Ovary (tissue), 9 donors: Measurements from ENCODE around the gene CDC42EP1. TPM values are rescaled to one million over a fixed set of nuclear protein-coding genes. Genes with fewer than 3 reads are reported as not detected.
"Not testable (repeated sequence)": the region's sequence is repeated elsewhere in the genome, so short reads cannot be mapped to it uniquely, and the experiment has no call there.

ENCODE experiments used
- DNase-seq, 5 donors: peaks; one replicate each; pipeline ENCODE4 v3.0.0-alpha.2; 2019 to 2020
- H3K27ac ChIP-seq, 2 donors: fragments of 200-600 bp; one replicate each; pipeline versions ENCODE4 v1.5.1 to v1.8.0; 2019 to 2022
- H3K27me3 ChIP-seq: fragments of 200-600 bp; one replicate; pipeline ENCODE4 v1.8.0; 2022
- H3K36me3 ChIP-seq: fragments of 200-600 bp; sonication (generic); one replicate; pipeline ENCODE4 v1.5.1; 2019
- H3K4me1 ChIP-seq: one replicate; pipeline ENCODE4 v1.8.1; 2013; ENCODE audit warnings: mild to moderate bottlenecking, moderate library complexity; ENCODE audit not compliant: insufficient read depth
- H3K4me3 ChIP-seq: fragments of 200-600 bp; sonication (generic); one replicate; pipeline ENCODE4 v1.5.1; 2017
- H3K9me3 ChIP-seq, 2 donors: fragments of 200-600 bp in 1 of 2; sonication (generic) in 1 of 2; one replicate each; pipeline versions ENCODE4 v1.5.1 to v1.8.1; 2013 to 2019; ENCODE audit warnings: mild to moderate bottlenecking in 1 of 2, moderate library complexity in 1 of 2
- CTCF ChIP-seq, 3 donors: fragments of 450-650 bp in 2 of 3; fragments of 200-600 bp in 1 of 3; IDR thresholded peaks; one replicate each; pipeline versions ENCODE4 v1.5.1 to v1.8.0; 2016 to 2022; ENCODE audit warnings: antibody characterized with exemption in 3 of 3, mild to moderate bottlenecking in 1 of 3
- EP300 ChIP-seq: sonication (generic); formaldehyde crosslinking; IDR thresholded peaks from one replicate; pipeline ENCODE4 v1.6.1; 2017; ENCODE audit warnings: antibody characterized with exemption
- POLR2A ChIP-seq: fragments of 450-650 bp; IDR thresholded peaks from one replicate; pipeline ENCODE4 v1.6.1; 2017; ENCODE audit warnings: antibody characterized with exemption, mild to moderate bottlenecking, moderate library complexity
- WGBS, 3 donors: extraction: QIAGEN DNeasy Blood & Tissue Kit in 1 of 3; methylation state at CpG; one replicate each; pipeline versions ENCODE4 v1.1.5 to v1.1.7; 2013 to 2017; 5-methylcytosine and 5-hydroxymethylcytosine counted together
- intact Hi-C, 4 donors: fragments of 100-400 bp; cut with DNase I; formaldehyde crosslinking; loops; one replicate each; pipeline versions ENCODE4 v1.11.0 to v1.15.1; 2022 to 2023
- polyA plus RNA-seq, 2 donors: library from polyadenylated mRNA; stranded (reverse); fragments of 200-250 nt in 1 of 2; fragments of 350-450 nt in 1 of 2; fragmentation: Illumina TruSeq in 1 of 2; extraction: RNeasy Lipid Tissue Mini Kit (QIAGEN cat#74804) in 1 of 2; gene quantifications; one replicate each; pipeline ENCODE4 v1.2.3, GENCODE V29; 2013 to 2014
- total RNA-seq, 7 donors: library from RNA; depleted of rRNA in 2 of 7; stranded (reverse); fragments of >200 nt in 2 of 7; fragmentation: NEBNext Ultra II Directional in 3 of 7; extraction: Animal tissue kit (Norgen Biotek cat#: 25700) in 3 of 7; gene quantifications; one replicate each; pipeline versions ENCODE4 v1.1.0 to v1.2.4, GENCODE V29; 2016 to 2023
- donor health status: DM: no; HTN: no; CAD: no; lungs with moderate emphysema.
- donor health status: DM: no; HTN: no; CAD: no.
- donor health status: Bipolar disorder and iron deficiency.
- donor health status: DM: yes; HTN: yes; CAD: no.
- donor health status: DM: no; HTN: no; CAD: no.
- donor health status: DM: yes; HTN: yes; CAD: no.

The CDC42EP1 gene
- total and polyA plus RNA-seq, 9 donors, result 3.4 to 125 (median 71.8) TPM

DNA sequence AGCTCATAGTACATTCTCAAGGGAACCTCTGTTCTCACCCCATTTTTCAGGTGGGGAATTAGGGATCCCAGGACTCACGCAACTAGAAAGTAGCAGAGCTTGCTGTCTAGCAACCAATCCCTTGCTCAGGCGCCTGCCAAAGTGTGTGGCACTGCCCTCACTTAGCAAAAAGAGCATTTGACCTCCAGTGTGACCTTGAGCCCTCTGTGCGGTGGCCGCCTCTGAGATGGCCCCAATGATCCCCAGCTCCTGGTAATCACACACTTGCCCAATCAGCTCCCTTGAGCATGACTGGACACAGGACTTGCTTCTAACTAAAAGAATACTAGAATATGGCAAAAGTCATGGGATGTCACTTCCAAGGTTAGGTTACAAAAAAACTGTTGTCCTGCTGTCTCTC is 22.2 kb downstream of the CDC42EP1 start:
- 90 to 97% (median 91%) methylated on average over 4 of the region's 4 CpGs for WGBS, 3 donors
- Histone ChIP-seq H3K9me3 (no peaks in the 10 kb centered on the region), H3K4me3 (no peak overlapping the region), H3K4me1 (no peaks in the 10 kb centered on the region), H3K27ac (no peak overlapping the region), H3K36me3 (no peaks in the 10 kb centered on the region), H3K27me3 (no peaks in the 10 kb centered on the region)
- intact Hi-C loops, result loop anchor here in 1 of 4 donors (10.0 kb wide), 1 partner anchor 268 kb away; no protein-coding TSS in a partner anchor
- DNase-seq, result no peak
- no peak for TF ChIP-seq EP300
- TF ChIP-seq POLR2A, result no peak
- TF ChIP-seq CTCF (IDR thresholded peaks at IDR 0.05), result no peak

- WGBS, 3 donors, result 45 to 60% (median 48%) methylated on average over 11 of the region's 11 CpGs
- DNase-seq, result no peak
- intact Hi-C loops, result loop anchor here in 1 of 4 donors (10.0 kb wide), 1 partner anchor 274 kb away; no protein-coding TSS in a partner anchor
- TF ChIP-seq CTCF (IDR thresholded peaks at IDR 0.05) (no peak), EP300 (no peak), POLR2A (no peak)
- H3K27me3 ChIP-seq, result no peaks in the 10 kb centered on the region
- no peaks in the 10 kb centered on the region for H3K36me3 ChIP-seq
- no peaks in the 10 kb centered on the region for H3K9me3 ChIP-seq
- H3K27ac ChIP-seq, result no peak overlapping the region
- H3K4me3 ChIP-seq, result no peak overlapping the region
- no peaks in the 10 kb centered on the region for H3K4me1 ChIP-seq
Observed at GRCh38 chr22:37588546-37589215, 28.4 kb downstream of the CDC42EP1 start.

DNA sequence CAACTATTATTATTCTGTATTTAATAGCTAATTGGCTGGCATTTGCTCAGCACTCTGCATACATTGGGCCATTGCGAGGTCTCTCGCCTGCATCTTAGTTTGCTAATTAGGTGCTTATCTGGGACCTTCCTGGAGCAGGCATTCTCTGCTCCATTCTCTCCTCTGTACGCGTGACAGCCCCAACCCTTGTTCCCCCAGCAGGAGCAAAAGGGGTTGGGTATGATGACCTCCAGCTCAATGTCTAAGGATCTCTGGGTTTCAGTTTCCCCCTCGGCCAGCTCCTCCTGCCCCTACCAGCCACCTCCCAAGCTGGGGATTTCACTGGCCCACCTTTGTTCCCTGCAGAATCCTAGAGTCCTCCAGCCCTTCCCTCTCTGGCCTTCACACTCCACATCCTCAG is 29.4 kb downstream of the CDC42EP1 start:
- Histone ChIP-seq H3K4me1 (no peaks in the 10 kb centered on the region), H3K4me3 (no peak overlapping the region), H3K9me3 (no peaks in the 10 kb centered on the region), H3K27ac (no peak overlapping the region), H3K27me3 (no peaks in the 10 kb centered on the region), H3K36me3 (no peaks in the 10 kb centered on the region)
- no peak for TF ChIP-seq POLR2A
- no peak for TF ChIP-seq CTCF (IDR thresholded peaks at IDR 0.05)
- TF ChIP-seq EP300, result no peak
- no peak for DNase-seq
- 85 to 93% (median 88%) methylated on average over 5 of the region's 5 CpGs for WGBS, 3 donors
- intact Hi-C loops, result loop anchor here (5.0 to 10.0 kb wide), 3 partner anchors 45 to 275 kb away; no protein-coding TSS in a partner anchor

DNA sequence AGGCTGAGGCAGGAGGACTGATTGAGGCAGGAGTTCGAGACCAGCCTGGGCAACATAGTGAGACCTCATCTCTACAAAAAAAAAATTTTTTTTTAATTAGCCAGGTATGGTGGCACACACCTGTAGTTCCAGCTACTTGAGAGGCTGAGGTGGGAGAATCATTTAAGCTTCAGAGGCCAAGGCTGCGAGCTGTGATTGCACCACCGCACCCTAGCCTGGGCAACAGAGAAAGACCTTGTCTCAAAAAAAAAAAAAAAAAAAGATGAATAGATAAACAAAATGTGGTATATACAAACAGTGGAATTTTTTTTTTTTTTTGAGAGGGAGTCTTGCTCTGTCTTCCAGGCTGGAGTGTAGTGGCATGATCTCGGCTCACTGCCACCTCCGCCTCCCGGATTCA is 30.8 kb downstream of the CDC42EP1 start:
- H3K36me3 ChIP-seq, H3K4me3 ChIP-seq, H3K4me1 ChIP-seq, H3K27ac ChIP-seq, H3K27me3 ChIP-seq, DNase-seq, H3K9me3 ChIP-seq: not testable (repeated sequence)
- intact Hi-C loops, result loop anchor here in 3 of 4 donors (5.0 to 10.0 kb wide), 2 partner anchors 46 to 54 kb away; no protein-coding TSS in a partner anchor
- WGBS, 3 donors, result 95 to 97% (median 95%) methylated on average over 6 of the region's 6 CpGs

DNA sequence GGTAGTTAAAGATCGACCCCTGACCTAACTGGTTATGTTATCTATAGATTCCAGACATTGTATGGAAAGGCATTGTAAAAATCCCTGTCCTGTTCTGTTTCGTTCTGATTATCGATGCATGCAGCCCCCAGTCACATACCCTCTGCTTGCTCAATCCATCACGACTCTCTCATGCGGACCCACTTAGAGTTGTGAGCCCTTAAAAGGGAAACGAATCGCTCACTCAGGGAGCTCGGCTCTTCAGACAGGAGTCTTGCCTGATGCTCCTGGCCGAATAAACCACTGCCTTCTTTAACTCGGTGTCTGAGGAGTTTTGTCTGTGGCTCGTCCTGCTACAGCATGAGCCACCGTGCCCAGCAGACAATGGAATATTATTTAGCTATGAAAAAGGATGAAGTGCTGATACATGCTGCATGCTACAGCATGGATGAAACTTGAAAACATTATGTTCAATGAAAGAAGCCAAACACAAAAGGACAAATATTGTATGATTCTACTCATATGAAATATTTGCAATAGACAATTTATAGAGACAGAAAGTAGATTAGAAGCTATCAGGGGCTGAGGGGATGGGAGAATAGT is 31.6 kb downstream of the CDC42EP1 start:
- whole genome bisulfite sequencing, 3 donors, result 81 to 86% (median 83%) methylated on average over 12 of the region's 12 CpGs
- no peak overlapping the region for H3K27ac ChIP-seq

More for the DNA sequence above, 31.6 kb downstream of the CDC42EP1 start:
- no peaks in the 10 kb centered on the region for H3K4me1 ChIP-seq
- intact Hi-C loops, result loop anchor here (2.0 to 10.0 kb wide), 3 partner anchors 47 to 55 kb away; no protein-coding TSS in a partner anchor
- TF ChIP-seq POLR2A, result no peak
- TF ChIP-seq EP300, result no peak
- no peak for TF ChIP-seq CTCF (IDR thresholded peaks at IDR 0.05)
- H3K27me3 ChIP-seq, result no peaks in the 10 kb centered on the region
- DNase-seq, result no peak
- H3K4me3 ChIP-seq, result no peak overlapping the region
- no peaks in the 10 kb centered on the region for H3K9me3 ChIP-seq
- H3K36me3 ChIP-seq, result no peaks in the 10 kb centered on the region
